ENCODE measurements around the gene SUPT20HL2. TPM values are rescaled to one million over a fixed set of nuclear protein-coding genes. Genes with fewer than 3 reads are reported as not detected.

SUPT20HL2 gene
- total RNA-seq, 1 donor from 2014 or later, result not detected

DNA sequence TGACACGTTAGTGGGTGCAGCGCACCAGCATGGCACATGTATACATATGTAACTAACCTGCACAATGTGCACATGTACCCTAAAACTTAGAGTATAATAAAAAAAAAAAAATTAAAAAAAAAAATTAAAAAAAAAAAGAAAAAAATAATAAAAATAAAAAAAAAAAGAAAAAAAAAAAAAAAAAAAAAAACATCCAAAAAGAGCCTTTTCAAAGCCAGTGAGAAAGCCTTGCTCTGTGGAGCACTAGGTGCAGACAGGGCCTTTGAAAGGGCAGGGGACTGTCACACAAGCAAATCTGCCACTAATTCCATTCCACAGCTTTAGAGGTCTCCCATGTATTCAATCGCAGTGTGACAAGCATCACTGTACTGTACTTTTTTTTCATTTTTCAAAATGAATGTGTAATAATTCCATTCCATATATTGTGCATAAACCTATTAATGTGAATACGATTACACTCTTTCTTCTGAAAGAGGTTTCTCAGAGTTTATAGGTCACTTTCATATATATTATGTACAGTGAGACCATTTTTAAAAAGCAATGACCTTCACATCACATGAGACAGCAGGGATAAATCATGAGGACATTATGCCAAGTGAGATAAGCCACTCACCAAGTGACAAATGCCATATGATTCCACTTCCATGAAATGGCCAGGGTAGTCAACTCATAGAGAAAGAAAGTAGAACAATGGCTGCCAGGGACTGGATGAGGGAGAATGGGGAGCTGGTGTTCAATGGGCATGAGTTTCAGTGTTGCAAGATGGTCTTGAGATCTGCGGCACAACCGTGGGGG lies 4.1 kb downstream of the SUPT20HL2 start:
- intact Hi-C loops (cut with micrococcal nuclease), result loop anchor here (5.0 kb wide), 1 partner anchor 58 kb away; no protein-coding TSS in a partner anchor

DNA sequence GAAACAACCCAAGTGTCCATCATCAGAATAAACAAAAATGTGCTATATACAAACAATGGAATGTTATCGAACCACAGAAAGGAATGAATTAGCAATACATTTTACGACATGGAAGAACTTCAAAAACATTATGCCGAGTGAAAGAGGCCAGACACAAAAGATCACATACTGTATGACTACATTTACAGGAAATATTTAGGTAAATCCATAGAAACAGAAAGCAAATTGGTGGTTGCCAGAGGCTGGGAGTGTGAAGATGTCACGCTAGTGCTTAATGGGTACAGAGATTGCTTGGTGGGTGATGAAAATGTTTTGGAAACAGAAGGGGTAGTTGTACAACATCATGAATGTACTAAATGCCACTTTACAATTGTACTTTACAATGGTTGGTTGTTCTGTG lies 5.1 kb downstream of the SUPT20HL2 start:
- intact Hi-C loops (cut with micrococcal nuclease), result loop anchor here (5.0 kb wide), 1 partner anchor 58 kb away; no protein-coding TSS in a partner anchor

DNA sequence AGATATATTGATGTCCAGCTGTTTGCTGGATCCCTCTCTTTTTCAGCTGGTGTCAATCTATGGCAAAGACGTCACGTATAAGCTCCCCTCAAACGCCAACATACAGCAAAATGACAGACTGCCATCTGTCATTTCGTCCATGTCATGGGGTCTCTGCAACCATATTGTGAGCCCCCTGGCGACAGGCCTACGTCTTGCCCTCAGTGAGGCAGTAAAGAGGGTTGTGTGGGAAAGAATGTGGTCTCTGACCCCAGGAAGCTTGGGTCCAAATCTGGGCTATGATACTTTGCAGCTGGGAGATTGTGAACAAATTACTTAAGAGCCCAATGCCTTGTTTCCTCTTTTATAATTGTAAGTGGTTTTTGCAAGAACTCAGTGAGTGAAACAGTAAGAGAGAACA lies 7.4 kb downstream of the SUPT20HL2 start:
- intact Hi-C loops (cut with micrococcal nuclease), result loop anchor here (5.0 kb wide), 1 partner anchor 61 kb away; no protein-coding TSS in a partner anchor

DNA sequence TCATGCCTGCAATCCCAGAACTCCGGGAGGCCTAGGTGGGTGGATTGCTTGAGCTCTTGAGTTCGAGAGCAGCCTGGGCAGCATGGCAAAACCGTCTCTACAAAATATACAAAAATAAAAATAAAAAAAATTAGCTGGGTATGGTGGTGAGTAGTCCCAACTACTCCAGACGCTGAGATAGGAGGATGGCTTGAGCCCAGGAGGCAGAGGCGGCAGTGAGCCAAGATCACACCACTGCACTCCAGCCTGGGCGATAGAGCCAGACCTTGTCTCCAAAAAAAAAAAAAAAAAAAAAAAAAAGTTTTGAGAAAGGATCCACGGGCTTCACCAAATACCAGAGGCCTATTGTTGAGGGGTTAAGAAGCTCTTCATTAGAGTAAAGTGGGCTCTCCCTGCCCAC lies 8.0 kb downstream of the SUPT20HL2 start:
- intact Hi-C loops (cut with micrococcal nuclease), result loop anchor here (5.0 kb wide), 1 partner anchor 61 kb away; no protein-coding TSS in a partner anchor

DNA sequence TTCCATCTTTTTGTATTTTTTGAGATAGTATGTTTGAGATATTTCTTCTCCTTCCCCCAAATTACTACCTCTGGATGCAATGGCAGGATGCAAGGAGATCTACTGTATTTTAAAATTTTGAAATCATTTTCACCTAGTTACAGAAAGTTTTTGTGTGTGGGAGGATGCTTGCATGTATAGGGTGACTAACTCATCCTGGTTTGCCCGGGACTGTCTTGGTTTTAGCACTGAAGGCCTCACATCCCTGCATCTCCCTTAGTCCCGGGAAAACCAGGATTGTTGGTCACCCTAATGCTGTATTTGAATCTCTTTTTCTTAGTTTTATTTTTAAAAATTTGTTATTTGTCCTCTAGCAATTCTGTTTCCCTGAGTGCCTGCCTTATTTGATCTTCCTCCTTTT lies 12.1 kb downstream of the SUPT20HL2 start:
- intact Hi-C loops (cut with micrococcal nuclease), result no loop called here

DNA sequence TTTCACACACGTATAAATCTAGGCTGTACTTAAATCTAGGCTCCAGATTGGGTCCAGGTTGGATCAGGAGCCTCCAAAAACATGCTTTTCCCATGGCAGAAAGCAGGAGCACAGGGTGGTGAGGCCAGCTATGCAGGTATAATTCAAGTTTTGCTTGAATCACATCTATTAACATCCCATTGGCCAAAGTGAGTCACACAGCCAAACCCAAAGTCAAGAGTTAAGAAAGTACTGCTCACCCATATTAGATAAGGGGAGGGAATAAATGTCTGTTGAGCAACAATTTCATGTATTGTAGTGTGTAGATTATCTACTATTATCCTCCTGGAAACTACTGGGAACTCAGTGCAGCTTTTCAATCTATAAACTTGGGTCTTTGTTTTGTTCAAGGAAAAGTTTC lies 12.8 kb downstream of the SUPT20HL2 start:
- intact Hi-C loops (cut with micrococcal nuclease), result no loop called here

DNA sequence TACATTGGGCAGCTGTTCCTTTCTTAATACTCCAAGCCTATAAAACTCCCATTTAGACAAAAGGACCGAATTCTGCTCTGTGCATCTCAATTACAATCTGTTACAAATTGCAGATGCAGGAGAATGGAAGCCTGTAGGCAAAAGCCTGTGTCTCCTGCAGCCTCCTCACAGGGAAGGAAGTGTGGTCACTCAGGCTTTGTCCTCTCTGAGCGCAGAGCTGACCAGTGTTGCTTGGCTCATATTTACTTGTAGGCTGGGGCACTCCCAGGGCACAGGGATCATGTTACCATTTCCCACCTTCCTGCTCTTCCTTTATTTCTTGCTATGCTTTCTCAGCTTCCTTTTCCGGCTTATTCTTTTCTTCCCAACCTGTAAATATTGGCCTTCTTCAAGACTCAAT lies 15.7 kb downstream of the SUPT20HL2 start:
- intact Hi-C loops (cut with micrococcal nuclease), result no loop called here

DNA sequence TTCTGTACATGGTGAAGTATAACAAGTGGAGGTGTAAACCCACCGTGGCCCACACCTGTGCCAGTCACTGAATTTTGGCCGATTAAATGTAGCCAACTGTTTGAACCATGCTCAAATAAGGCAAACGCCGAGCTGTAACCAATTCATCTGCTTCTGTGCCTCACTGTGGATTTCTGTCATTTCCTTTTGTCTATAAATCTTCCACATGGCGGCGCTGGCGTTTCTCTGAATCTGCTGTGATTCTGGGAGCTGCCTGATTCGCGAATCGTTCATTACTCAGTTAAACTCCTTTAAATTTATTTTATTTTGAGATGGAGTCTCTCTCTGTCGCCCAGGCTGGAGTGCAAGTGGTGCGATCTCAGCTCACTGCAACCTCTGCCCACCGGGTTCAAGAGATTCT lies 19.2 kb downstream of the SUPT20HL2 start:
- intact Hi-C loops (cut with micrococcal nuclease), result loop anchor here (1.0 to 2.0 kb wide), 4 partner anchors 36 to 205 kb away; no protein-coding TSS in a partner anchor

DNA sequence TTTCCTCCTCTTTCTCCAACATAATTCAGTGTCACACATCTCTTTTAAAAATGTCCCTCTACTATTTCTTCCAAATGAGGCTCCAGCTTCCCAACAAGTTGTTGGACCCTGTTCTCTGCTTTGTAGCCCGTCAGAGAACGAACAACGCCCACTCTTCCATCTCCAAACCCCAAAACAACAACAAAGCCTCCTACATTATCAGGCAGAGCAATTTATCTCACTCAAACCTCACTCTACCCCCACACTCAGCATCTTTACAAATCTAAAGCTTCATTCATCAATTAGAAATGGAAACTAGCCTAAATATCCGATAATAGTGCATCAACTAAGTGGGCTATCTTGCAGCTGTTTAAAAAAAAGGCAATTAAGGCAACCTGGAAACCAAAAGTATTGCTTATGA lies 20.5 kb downstream of the SUPT20HL2 start:
- intact Hi-C loops (cut with micrococcal nuclease), result no loop called here

DNA sequence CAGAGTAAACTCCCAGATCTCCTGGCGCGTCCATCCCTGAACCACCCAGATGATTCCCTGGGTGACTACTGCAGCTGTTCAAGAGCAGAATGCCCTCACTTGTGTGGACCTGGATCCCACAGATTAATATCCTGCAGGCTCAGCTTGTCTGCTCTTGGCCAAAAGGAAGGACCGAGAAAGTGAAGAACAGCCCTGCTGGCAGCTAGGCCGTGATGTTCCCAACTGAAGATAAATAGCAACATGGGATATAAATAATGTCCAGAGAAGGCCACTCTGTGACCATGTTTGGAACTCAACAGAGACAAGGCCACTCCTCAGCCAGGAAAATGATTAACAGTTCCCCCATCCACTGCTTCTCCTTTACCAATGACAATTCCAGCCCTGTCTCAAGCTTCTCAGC lies 21.5 kb downstream of the SUPT20HL2 start:
- intact Hi-C loops (cut with micrococcal nuclease), result no loop called here

DNA sequence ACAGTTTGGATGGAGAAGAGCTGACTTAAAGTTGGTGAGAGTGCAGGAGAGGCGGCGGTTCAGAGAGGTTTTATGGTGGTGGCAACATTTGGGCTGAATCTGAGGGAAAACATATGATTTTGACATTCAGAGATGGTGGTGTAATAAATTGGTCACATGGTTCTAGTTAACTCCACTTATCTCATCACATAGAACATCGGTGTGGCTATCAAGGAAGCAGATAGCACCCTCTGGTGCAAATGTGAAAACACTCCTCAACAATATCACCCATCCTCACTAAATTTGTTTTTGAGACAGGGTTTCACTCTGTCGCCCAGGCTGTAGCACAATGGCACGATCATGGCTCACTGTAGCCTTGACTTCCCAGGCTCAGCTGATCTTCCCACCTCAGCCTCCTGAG lies 28.8 kb downstream of the SUPT20HL2 start:
- intact Hi-C loops (cut with micrococcal nuclease), result loop anchor here (2.0 kb wide), 1 partner anchor 24 kb away; no protein-coding TSS in a partner anchor

DNA sequence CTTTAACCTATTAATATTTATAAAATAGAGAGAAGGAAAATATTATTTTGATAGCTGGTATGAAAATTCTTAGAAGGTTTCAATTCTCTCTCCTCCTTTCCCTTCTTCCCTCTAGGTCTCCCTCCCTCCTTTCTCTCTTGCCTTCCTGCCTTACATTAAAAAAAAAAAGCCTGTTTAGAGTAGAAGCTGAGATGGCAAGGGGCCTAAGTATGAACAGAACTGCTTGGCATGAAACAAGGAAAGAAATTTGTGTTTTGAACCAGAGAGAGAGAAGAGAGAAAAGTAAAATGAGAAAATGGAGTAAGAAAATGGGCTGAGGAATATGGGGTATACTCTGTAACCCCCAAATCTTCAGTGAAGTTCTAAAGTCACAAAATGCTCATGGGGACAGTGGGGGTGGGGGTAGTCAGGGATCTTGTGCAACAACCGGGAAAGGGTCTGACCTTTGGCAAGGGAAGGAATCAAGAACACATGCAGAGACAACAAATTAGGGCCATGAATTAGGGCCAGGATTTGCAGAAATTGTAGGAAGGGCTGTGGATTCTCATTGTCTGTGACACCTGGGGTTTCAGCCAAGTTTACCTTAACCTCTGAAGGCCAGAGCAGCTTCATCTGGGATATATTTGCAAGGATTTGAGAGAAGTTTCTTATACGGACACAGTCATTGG lies 30.6 kb downstream of the SUPT20HL2 start:
- intact Hi-C loops (cut with micrococcal nuclease), result no loop called here

DNA sequence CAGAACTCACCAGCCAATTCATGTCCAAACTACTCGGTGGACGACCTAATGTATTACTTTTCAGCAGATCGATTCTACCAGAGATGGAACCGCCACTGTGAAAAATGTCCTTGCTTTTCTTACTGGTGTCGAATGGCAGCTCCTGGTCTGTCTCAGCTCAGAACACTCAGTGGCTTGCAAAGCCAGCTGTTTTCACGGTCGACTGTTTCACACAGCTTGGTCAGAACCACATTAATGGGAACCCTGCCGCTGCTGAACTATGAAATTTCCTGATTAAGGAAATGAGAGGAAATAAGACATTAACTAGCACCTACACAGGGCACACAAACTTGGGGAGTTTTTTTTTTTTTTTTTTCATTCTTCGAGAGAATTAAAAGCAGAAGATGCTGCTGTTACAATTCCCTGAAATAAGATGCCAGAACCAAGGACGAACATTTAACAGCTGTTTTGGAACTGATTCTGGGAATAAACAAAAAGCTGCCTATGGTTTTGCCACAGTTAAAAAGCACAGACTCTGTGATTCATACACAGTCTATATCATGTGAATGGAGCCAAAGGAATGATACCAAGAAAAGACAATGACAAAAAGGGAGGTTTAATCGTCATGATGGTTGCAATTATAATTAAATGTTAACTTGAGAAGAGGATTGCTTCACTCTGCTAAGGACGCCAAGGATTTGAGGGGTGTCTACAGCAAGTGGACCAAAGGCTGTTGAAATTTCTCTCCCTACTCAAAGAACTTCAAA lies 31.3 kb downstream of the SUPT20HL2 start:
- intact Hi-C loops (cut with micrococcal nuclease), result no loop called here

DNA sequence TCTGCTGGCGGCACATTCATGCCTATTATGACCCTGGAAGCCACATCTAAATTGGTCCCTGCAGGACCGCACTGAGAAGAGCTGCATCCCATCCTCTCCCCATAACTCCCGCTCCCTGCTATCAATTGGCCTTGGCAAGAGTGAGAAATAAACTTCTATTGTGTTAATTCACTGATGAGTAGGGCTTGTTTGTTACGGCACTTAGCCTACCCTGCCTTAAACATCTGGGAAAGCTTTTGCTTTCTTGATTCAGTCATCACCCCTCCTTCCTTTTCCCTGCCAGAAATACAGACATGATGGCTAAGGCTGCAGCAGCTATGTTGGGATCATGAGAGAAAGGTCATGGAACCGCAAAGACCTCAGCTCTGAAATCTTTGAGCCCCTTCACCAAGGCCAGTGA lies 36.5 kb downstream of the SUPT20HL2 start:
- intact Hi-C loops (cut with micrococcal nuclease), result no loop called here

DNA sequence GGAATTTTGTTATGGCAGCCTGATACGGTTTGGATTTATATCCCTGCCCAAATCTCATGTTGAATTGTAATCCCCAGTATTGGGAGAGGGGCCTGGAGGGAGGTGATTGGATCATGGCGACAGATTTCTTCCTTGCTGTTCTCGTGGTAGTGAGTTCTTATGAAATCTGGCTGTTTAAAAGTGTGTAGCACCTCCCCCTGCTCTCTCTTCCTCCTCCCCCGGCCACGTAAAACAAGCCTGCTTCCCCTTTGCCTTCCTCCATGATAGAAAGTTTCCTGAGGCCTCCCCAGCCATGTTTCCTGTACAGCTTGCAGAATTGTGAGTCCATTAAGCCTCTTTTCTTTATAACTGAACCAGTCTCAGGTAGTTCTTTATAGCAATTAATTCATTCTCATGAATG lies 37.9 kb downstream of the SUPT20HL2 start:
- intact Hi-C loops (cut with micrococcal nuclease), result no loop called here

DNA sequence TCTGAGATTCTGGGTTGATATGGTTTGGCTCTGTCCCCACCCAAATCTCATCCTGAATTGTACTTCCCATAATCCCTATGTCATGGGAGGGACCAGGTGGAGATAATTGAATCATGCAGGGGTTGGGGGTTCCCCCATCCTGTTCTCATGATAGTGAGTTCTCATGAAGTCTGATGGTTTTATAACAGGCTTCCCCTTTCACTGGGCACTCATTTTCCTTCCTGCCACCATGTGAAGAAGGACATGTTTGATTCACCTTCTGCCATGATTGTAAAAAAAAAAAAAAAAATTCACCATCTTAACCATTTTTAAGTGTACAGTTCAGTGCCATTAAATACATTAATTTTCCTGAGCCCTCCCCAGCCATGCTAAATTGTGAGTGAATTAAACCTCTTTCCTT lies 42.6 kb downstream of the SUPT20HL2 start:
- intact Hi-C loops (cut with micrococcal nuclease), result no loop called here

DNA sequence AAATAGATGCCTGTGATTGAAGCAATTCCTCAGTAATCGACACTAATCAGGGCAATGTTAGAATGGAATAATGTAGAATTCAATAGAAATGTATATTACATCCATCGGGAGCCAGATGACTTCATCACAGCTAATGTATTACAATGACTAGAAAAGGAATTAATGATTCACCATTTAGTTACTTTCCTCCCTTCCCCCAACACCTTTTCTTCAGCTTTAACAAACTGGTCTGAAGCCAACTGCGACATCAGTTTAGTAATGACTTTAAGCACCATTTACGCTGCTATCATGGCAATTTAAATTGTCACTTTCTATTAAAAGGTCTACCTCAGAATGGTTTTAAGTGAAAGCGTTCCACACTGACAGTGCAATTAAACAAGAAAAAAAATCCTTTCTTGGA lies 45.1 kb downstream of the SUPT20HL2 start:
- intact Hi-C loops (cut with micrococcal nuclease), result no loop called here

DNA sequence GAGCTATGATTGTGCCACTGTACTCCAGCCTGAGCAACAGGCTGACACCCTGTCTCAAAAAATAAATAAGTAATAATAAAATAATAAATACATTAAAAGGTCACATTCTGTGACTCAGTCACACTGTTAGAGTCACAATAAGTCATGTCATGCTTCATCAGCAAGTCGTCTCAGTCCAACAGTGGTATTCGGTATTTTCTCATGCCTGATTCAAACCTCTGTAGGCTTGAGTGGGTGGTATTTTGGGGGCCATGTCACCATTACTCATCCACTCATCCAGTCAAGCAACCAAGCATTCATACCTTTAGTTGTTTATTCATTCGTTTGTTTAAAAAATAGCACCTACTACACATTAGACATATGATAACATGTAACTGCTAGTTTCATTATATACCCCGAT lies 46.9 kb downstream of the SUPT20HL2 start:
- intact Hi-C loops (cut with micrococcal nuclease), result no loop called here

DNA sequence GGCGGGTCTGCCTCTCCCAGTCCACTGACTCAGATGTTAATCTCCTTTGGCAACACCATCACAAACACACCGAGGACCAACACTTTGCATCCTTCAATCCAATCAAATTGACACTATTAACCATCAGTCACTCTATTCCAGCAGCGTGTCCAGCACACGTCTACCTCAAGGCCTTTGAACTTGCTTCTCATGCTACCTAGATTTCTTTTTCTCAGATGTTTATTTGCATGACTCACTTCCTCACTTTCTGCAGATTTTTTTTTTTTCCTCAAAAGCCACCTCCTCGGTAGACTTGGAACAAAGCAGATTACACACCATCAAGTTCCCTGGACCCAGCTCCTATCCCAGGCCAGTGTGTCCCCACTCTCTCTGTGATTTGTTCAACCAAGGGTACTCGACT lies 49.5 kb downstream of the SUPT20HL2 start:
- intact Hi-C loops (cut with micrococcal nuclease), result no loop called here

DNA sequence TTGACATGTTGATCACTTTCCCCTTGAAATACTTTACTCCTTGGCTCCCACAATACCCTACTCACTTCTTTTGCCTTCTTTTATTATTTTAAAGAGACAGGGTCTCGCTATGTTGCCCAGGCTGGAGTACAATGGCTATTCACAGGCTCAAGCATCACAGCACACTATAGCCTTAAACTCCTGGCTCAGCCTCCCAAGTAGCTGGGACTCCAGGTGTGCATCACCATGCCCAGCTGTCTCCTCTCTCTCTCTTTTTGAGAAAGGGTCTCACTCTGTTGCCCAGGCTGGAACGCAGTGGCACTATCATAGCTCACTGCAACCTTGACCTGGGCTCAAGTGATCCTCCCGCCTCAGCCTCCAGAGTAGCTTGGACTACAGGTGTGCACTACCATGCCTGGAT lies 51.6 kb downstream of the SUPT20HL2 start:
- intact Hi-C loops (cut with micrococcal nuclease), result no loop called here
